SU-DHL-6 (cell line): ENCODE results near the gene SERPIND1.

ENCODE experiments used
- EZH2phosphoT487 ChIP-seq: fragments of 200-600 bp; sonication (generic), shearing (Covaris generic); conservative IDR thresholded peaks from 2 replicates; pipeline ENCODE4 v1.6.1; 2018; ENCODE audit warnings: mild to moderate bottlenecking, antibody characterized with exemption, low read length, moderate library complexity, mixed read lengths
- TF ChIP-seq, protein P1 (sequence below): fragments of 200-600 bp; sonication (generic); IDR thresholded peaks from one replicate; pipeline ENCODE4 v1.5.1; 2017; ENCODE audit warnings: antibody characterized with exemption, mild to moderate bottlenecking, low read length, moderate library complexity; ENCODE audit not compliant: insufficient read depth, poor library complexity, severe bottlenecking

DNA sequence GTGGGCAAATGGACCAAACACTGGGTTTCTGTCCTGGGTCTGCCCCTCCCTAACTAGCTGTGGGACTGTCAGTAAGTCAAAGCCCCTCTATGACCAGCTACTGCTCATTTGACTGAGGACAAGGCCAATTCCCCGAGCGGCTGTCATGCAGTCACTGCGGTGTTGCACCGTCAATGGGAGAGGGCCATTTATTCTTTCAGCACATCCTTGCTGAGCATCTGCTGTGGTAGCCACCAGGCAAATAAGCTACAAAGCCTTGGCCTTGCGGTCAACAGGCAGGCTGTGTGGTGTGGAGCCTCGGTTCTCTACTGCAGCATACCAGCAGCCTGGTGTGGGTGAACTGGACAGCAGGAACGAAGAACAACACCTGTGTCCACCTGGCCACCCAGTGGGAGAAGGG lies 25.8 kb upstream of the SERPIND1 start:
- TF ChIP-seq, protein P1, sequence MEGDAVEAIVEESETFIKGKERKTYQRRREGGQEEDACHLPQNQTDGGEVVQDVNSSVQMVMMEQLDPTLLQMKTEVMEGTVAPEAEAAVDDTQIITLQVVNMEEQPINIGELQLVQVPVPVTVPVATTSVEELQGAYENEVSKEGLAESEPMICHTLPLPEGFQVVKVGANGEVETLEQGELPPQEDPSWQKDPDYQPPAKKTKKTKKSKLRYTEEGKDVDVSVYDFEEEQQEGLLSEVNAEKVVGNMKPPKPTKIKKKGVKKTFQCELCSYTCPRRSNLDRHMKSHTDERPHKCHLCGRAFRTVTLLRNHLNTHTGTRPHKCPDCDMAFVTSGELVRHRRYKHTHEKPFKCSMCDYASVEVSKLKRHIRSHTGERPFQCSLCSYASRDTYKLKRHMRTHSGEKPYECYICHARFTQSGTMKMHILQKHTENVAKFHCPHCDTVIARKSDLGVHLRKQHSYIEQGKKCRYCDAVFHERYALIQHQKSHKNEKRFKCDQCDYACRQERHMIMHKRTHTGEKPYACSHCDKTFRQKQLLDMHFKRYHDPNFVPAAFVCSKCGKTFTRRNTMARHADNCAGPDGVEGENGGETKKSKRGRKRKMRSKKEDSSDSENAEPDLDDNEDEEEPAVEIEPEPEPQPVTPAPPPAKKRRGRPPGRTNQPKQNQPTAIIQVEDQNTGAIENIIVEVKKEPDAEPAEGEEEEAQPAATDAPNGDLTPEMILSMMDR, result no peak
- no peak for TF ChIP-seq EZH2phosphoT487
